GM06990 (cell line): ENCODE measurements around the gene TMPRSS11E.
"Not testable (repeated sequence)": the region's sequence is repeated elsewhere in the genome, so short reads cannot be mapped to it uniquely, and the experiment has no call there.

Experiments
- DNase-seq: peaks from one replicate; pipeline ENCODE4 v3.0.0-alpha.2; 2011; ENCODE audit not compliant: insufficient read length; ENCODE audit errors: extremely low read depth
- H3K27me3 ChIP-seq: replicated peaks from 2 replicates; pipeline ENCODE4 v1.6.0; 2011; ENCODE audit warnings: low read length; ENCODE audit not compliant: control insufficient read depth, insufficient read depth
- H3K36me3 ChIP-seq: 2 replicates; pipeline ENCODE4 v1.5.1; 2011; ENCODE audit warnings: low read length; ENCODE audit not compliant: control insufficient read depth, insufficient read depth
- H3K4me3 ChIP-seq: replicated peaks from 2 replicates; pipeline ENCODE4 v1.5.1; 2011; ENCODE audit warnings: low read depth, mild to moderate bottlenecking, control low read depth, low read length
- CTCF ChIP-seq: IDR thresholded peaks from 2 replicates; pipeline ENCODE4 v1.5.1; 2011; ENCODE audit warnings: low read length, control low read depth, mild to moderate bottlenecking, inconsistent platforms; ENCODE audit not compliant: insufficient read depth, poor library complexity, severe bottlenecking

The TMPRSS11E gene

GRCh38 chr4:68407868-68408190, 39.4 kb upstream of the TMPRSS11E start:
- H3K4me3 ChIP-seq: no peak overlapping the region

GRCh38 chr4:68410149-68410548, 37.1 kb upstream of the TMPRSS11E start:
- no peak overlapping the region for H3K4me3 ChIP-seq
- no peak for DNase-seq
- no peaks in the 10 kb centered on the region for H3K36me3 ChIP-seq
- no peak for TF ChIP-seq CTCF
- H3K27me3 ChIP-seq: no peaks in the 10 kb centered on the region

More at GRCh38 chr4:68407868-68408190, 39.4 kb upstream of the TMPRSS11E start:
- DNase-seq: no peak
- no peaks in the 10 kb centered on the region for H3K27me3 ChIP-seq
- no peaks in the 10 kb centered on the region for H3K36me3 ChIP-seq
- TF ChIP-seq CTCF: no peak

- Histone ChIP-seq H3K27me3 (no peaks in the 10 kb centered on the region), H3K4me3 (no peak overlapping the region), H3K36me3 (no peaks in the 10 kb centered on the region)
- no peak for TF ChIP-seq CTCF
- DNase-seq: no peak
Observed at GRCh38 chr4:68410643-68411042, 36.6 kb upstream of the TMPRSS11E start.

GRCh38 chr4:68412031-68412430, 35.2 kb upstream of the TMPRSS11E start:
- DNase-seq, H3K36me3 ChIP-seq, H3K4me3 ChIP-seq, H3K27me3 ChIP-seq: not testable (repeated sequence)

- H3K4me3 ChIP-seq: no peak overlapping the region
- TF ChIP-seq CTCF: no peak
- H3K27me3 ChIP-seq: no peaks in the 10 kb centered on the region
- H3K36me3 ChIP-seq: no peaks in the 10 kb centered on the region
- DNase-seq: no peak
Observed at GRCh38 chr4:68416591-68416990, 30.7 kb upstream of the TMPRSS11E start.

GRCh38 chr4:68426516-68426915, 20.7 kb upstream of the TMPRSS11E start:
- DNase-seq: no peak
- Histone ChIP-seq H3K27me3 (no peaks in the 10 kb centered on the region), H3K4me3 (no peak overlapping the region), H3K36me3 (no peaks in the 10 kb centered on the region)
- TF ChIP-seq CTCF: no peak
